IPS-20b (cell line): ENCODE data around the gene SYCN.
"Not testable (repeated sequence)": the region's sequence is repeated elsewhere in the genome, so short reads cannot be mapped to it uniquely, and the experiment has no call there.

ENCODE experiments used
- H3K27ac ChIP-seq: one replicate; pipeline ENCODE4 v1.5.1; 2013; ENCODE audit warnings: low read length
- H3K27me3 ChIP-seq: 2 replicates; pipeline ENCODE4 v1.6.1; 2013; ENCODE audit warnings: mild to moderate bottlenecking, low read length, inconsistent platforms; ENCODE audit not compliant: insufficient read depth
- H3K36me3 ChIP-seq: 2 replicates; pipeline ENCODE4 v1.6.1; 2013; ENCODE audit warnings: low read depth, mild to moderate bottlenecking, inconsistent platforms, low read length, moderate library complexity; ENCODE audit not compliant: insufficient read depth
- H3K4me1 ChIP-seq: 2 replicates; pipeline ENCODE4 v1.6.1; 2013; ENCODE audit warnings: mild to moderate bottlenecking, control low read depth, inconsistent platforms, low read length, moderate library complexity; ENCODE audit not compliant: insufficient read depth
- H3K4me3 ChIP-seq: 2 replicates; pipeline ENCODE4 v1.5.1; 2013; ENCODE audit warnings: mild to moderate bottlenecking, low read length, inconsistent platforms
- H3K9ac ChIP-seq: 2 replicates; pipeline ENCODE4 v1.6.1; 2013; ENCODE audit warnings: low read depth, mild to moderate bottlenecking, inconsistent platforms, low read length, moderate library complexity
- H3K9me3 ChIP-seq: 2 replicates; pipeline ENCODE4 v1.6.1; 2013; ENCODE audit warnings: mild to moderate bottlenecking, low read depth, low read length, inconsistent platforms; ENCODE audit not compliant: insufficient read depth

SYCN gene

GRCh38 chr19:39218230-39219007 is 14.4 kb upstream of the SYCN start:
- H3K27ac ChIP-seq, result no peak overlapping the region
- H3K9ac ChIP-seq, result no peak overlapping the region
- no peaks in the 10 kb centered on the region; the same call in 1 of the 2 replicates for H3K9me3 ChIP-seq
- H3K4me1 ChIP-seq, result no peaks in the 10 kb centered on the region
- H3K36me3 ChIP-seq, result no peaks in the 10 kb centered on the region
- H3K27me3 ChIP-seq, result peaks cover 26% of the 10 kb centered on the region
- no peak overlapping the region for H3K4me3 ChIP-seq

GRCh38 chr19:39217094-39217493 is 13.0 kb upstream of the SYCN start:
- Histone ChIP-seq H3K27ac (no peak overlapping the region), H3K9me3 (no peaks in the 10 kb centered on the region; the same call in 1 of the 2 replicates), H3K36me3 (no peaks in the 10 kb centered on the region), H3K4me1 (no peaks in the 10 kb centered on the region), H3K9ac (no peak overlapping the region), H3K4me3 (no peak overlapping the region), H3K27me3 (peaks cover 20% of the 10 kb centered on the region)

GRCh38 chr19:39215323-39215722 is 11.3 kb upstream of the SYCN start:
- H3K27ac ChIP-seq, H3K4me1 ChIP-seq, H3K9me3 ChIP-seq, H3K9ac ChIP-seq, H3K4me3 ChIP-seq, H3K27me3 ChIP-seq, H3K36me3 ChIP-seq: not testable (repeated sequence)

- Histone ChIP-seq H3K9ac (no peak overlapping the region), H3K27me3 (no peaks in the 10 kb centered on the region), H3K36me3 (no peaks in the 10 kb centered on the region), H3K27ac (no peak overlapping the region), H3K4me1 (no peaks in the 10 kb centered on the region), H3K4me3 (no peak overlapping the region), H3K9me3 (no peaks in the 10 kb centered on the region; the same call in 1 of the 2 replicates)
Observed at GRCh38 chr19:39212375-39212742, 8.3 kb upstream of the SYCN start.

DNA sequence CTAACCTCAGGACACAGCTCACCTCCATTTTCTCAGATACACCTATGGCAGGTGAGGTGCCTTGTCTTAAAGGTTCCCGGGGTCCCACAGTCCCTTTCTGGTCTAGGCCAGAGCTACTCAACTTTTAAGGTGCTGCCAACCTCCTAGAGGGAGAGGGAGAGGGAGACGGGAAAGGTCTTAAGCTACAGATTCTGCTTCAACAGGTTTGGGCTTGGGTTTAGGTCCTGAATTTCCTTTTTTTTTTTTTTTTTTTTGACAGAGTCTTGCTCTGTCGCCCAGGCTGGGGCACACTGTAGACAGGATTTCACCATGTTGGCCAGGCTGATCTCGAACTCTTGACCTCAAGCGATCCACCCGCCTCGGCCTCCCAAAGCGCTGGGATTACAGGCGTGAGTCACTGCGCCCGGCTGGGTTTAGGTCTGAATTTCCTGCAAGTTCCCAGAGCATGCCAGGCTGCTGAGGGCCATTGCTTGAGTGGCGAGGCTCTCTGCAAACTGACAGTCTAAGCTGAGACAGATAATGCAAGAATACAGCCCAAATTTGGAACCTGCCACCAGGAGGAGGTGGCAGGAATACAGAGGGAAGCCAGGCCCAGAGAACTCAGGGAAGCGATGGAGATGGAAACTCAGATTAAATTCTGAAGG is 7.8 kb upstream of the SYCN start:
- no peaks in the 10 kb centered on the region for H3K27me3 ChIP-seq
- H3K27ac ChIP-seq, result no peak overlapping the region
- no peaks in the 10 kb centered on the region for H3K4me1 ChIP-seq
- H3K36me3 ChIP-seq, result no peaks in the 10 kb centered on the region
- no peak overlapping the region for H3K9ac ChIP-seq
- no peaks in the 10 kb centered on the region; the same call in 1 of the 2 replicates for H3K9me3 ChIP-seq
- H3K4me3 ChIP-seq, result no peak overlapping the region

GRCh38 chr19:39209196-39209595 is 5.1 kb upstream of the SYCN start:
- Histone ChIP-seq H3K9me3 (no peaks in the 10 kb centered on the region), H3K4me1 (no peaks in the 10 kb centered on the region), H3K27ac (no peak overlapping the region), H3K9ac (no peak overlapping the region), H3K27me3 (peaks cover 15% of the 10 kb centered on the region), H3K36me3 (no peaks in the 10 kb centered on the region), H3K4me3 (no peak overlapping the region)

- H3K9me3 ChIP-seq, result no peaks in the 10 kb centered on the region
- no peak overlapping the region for H3K4me3 ChIP-seq
- no peak overlapping the region for H3K9ac ChIP-seq
- no peaks in the 10 kb centered on the region for H3K4me1 ChIP-seq
- peaks cover 24% of the 10 kb centered on the region for H3K27me3 ChIP-seq
- H3K36me3 ChIP-seq, result no peaks in the 10 kb centered on the region
- no peak overlapping the region for H3K27ac ChIP-seq
Observed at GRCh38 chr19:39208175-39208795, 4.2 kb upstream of the SYCN start.

DNA sequence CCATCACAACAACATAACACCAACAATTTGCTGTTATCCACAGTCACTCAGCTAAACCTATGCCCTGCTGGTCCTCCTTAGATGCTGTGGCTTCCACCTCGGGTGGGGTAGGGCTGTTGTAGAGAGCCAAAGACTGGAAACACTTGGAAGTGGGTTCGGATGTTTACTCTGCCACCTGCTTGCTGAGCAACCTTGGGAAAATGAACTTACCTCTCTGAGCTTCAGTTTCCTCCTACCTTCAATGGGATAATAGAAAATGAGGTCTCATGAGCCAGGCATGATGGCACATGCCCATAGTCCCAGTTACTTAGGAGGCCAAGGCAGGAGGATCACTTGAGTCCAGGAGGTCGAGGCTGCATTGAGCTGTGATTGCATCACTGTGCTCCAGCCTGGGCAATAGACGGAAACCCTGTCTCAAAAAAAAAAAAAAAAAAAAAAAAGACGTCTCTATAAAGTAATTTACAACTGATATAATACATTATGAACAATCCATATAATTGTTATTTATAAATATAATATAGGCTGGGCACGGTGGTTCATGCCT is 3.3 kb upstream of the SYCN start:
- Histone ChIP-seq H3K4me3 (no peak overlapping the region), H3K27ac (no peak overlapping the region), H3K4me1 (no peaks in the 10 kb centered on the region), H3K27me3 (peaks cover 33% of the 10 kb centered on the region), H3K9me3 (no peaks in the 10 kb centered on the region), H3K36me3 (no peaks in the 10 kb centered on the region), H3K9ac (no peak overlapping the region)

GRCh38 chr19:39206122-39206521 is 2.1 kb upstream of the SYCN start:
- no peaks in the 10 kb centered on the region for H3K9me3 ChIP-seq
- no peaks in the 10 kb centered on the region for H3K36me3 ChIP-seq
- H3K4me1 ChIP-seq, result no peaks in the 10 kb centered on the region
- no peak overlapping the region for H3K4me3 ChIP-seq
- H3K27me3 ChIP-seq, result peaks cover 44% of the 10 kb centered on the region
- no peak overlapping the region for H3K27ac ChIP-seq
- H3K9ac ChIP-seq, result no peak overlapping the region

DNA sequence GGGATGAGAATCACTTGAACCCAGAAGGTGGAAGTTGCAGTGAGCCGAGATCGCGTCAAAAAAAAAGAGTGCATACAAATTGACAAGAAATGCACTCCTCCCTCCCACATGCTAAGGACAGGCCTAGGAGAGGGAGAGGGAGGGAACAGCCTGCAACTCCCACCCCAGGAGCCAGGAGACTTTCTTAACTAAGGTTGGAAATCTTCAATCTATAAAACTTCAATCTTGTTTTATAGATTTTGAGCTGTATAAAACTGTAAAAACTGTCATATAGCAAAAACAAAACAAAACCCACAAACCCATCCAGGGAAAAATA is 1.3 kb upstream of the SYCN start:
- H3K36me3 ChIP-seq, result no peaks in the 10 kb centered on the region
- no peak overlapping the region for H3K27ac ChIP-seq
- H3K4me3 ChIP-seq, result no peak overlapping the region
- no peaks in the 10 kb centered on the region for H3K4me1 ChIP-seq
- H3K9me3 ChIP-seq, result no peaks in the 10 kb centered on the region
- H3K9ac ChIP-seq, result no peak overlapping the region
- H3K27me3 ChIP-seq, result peaks cover 51% of the 10 kb centered on the region

DNA sequence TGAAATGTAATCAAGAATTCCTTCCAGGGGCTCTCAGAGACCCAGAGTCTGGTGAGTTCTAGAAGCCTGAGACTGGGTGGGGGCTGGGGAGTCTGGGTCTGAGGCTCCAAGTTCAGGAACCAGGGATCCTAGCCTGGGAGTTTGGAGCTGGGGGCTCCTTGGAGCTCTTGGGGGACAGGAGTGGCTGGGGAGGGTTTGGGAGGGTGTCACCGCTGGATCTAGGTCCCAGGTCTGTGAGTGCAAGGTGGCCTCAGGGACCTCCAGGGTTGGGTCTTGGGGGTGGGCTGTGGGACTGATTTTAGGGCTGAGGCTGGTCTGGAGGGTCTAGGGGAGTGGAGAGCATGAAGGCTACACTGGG is 1.1 kb downstream of the SYCN start:
- Histone ChIP-seq H3K4me1 (no peaks in the 10 kb centered on the region), H3K27me3 (peaks cover 64% of the 10 kb centered on the region), H3K27ac (no peak overlapping the region), H3K4me3 (no peak overlapping the region), H3K36me3 (no peaks in the 10 kb centered on the region), H3K9me3 (no peaks in the 10 kb centered on the region), H3K9ac (no peak overlapping the region)

DNA sequence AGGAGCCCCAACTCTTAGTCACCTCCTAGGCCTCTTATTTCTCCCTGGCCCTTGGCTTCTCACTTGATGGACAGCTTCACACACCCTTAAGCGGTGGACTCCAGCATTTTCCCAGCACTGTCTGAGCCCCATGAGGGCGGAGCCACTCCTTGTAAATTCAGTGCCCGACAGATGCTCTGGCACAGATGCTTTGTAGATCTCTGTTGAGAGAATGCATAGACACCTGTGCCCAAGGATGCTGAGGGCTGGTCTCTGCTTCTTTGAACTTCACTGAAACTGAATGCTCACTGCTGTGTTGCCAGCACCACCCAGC is 3.3 kb downstream of the SYCN start:
- Histone ChIP-seq H3K9ac (no peak overlapping the region), H3K36me3 (no peaks in the 10 kb centered on the region), H3K9me3 (no peaks in the 10 kb centered on the region), H3K27ac (no peak overlapping the region), H3K4me3 (no peak overlapping the region), H3K4me1 (peaks cover 2% of the 10 kb centered on the region; the same call in 1 of the 2 replicates), H3K27me3 (peaks cover 86% of the 10 kb centered on the region)
